Activated T-helper 17 cell treated with anti-CD3 and anti-CD28 coated beads, Interleukin-2, amount 50 U/mL, for 72 hours (primary cell): ENCODE measurements around the gene CCNK. TPM values are rescaled to one million over a fixed set of nuclear protein-coding genes. Genes with fewer than 3 reads are reported as not detected.

Source experiments
- ATAC-seq: fragments of 150-1000 bp; cut with Tn5 transposase; replicated peaks from 2 replicates; pipeline ENCODE4 v1.10.0; 2021; ENCODE audit warnings: mild to moderate bottlenecking, moderate library complexity
- H3K27ac Mint-ChIP-seq: one replicate; pipeline ENCODE4 v1.8.0; 2022; ENCODE audit warnings: mixed read lengths
- H3K27me3 Mint-ChIP-seq: one replicate; pipeline ENCODE4 v1.8.0; 2022; ENCODE audit warnings: mixed read lengths
- H3K36me3 Mint-ChIP-seq: one replicate; pipeline ENCODE4 v1.8.0; 2022; ENCODE audit warnings: low read depth, mild to moderate bottlenecking, mixed read lengths
- H3K4me1 Mint-ChIP-seq: one replicate; pipeline ENCODE4 v1.8.0; 2022; ENCODE audit warnings: mixed read lengths
- H3K4me3 Mint-ChIP-seq: one replicate; pipeline ENCODE4 v1.8.0; 2022; ENCODE audit warnings: mild to moderate bottlenecking, mixed read lengths
- H3K9me3 Mint-ChIP-seq: one replicate; pipeline ENCODE4 v1.8.0; 2022; ENCODE audit warnings: mixed read lengths
- total RNA-seq, 2 donors: library from RNA; stranded (reverse); gene quantifications; one replicate each; pipeline ENCODE4 v1.2.3, GENCODE V29; 2022

CCNK gene
- total RNA-seq, 2 donors from 2014 or later: 65.7 to 89.0 TPM

DNA sequence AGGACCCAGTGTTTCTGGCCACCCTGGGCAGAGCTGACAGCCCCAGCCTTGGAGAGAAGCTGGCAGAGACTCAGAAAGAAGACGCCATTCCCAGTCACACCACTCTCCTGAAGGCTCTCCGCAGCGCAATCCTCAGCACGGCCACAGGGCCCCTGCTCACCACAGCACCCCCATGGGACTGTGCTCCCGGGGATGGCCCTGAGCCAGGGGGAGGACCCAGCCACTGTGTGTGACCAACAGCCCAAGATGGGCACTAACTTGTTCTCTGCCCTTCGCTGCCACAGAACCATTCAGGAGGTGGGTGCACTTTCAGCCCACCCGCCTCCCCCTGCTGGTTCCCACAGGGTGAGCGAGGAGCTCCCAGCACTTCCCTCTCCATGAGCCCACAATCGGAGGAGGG lies 57.1 kb downstream of the CCNK start:
- Mint-ChIP-seq H3K27me3 (no peaks in the 10 kb centered on the region), H3K36me3 (no peaks in the 10 kb centered on the region), H3K4me1 (no peaks in the 10 kb centered on the region), H3K27ac (no peak overlapping the region), H3K9me3 (no peaks in the 10 kb centered on the region), H3K4me3 (no peak overlapping the region)
- ATAC-seq: no peak

DNA sequence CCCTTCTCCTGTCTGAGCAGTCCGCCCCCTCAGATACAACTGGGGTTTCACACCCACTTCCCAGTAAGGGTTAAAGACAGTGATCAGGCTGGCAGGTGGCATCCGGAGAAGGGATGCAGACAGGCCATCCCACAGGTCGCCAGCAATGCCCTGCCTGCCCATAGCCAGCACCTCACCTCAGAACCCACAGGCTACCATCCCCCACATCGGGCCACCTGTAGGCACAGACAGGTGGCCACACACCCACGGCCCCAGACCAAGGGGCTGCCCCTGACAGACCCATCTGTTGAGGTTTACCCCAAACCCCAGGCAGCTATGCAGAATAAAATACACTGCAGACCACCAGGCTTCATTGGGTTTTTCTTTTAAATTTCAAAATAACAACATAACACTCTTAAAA lies 57.5 kb downstream of the CCNK start:
- Mint-ChIP-seq H3K27ac (no peak overlapping the region), H3K36me3 (no peaks in the 10 kb centered on the region), H3K4me1 (no peaks in the 10 kb centered on the region), H3K9me3 (no peaks in the 10 kb centered on the region), H3K4me3 (no peak overlapping the region), H3K27me3 (no peaks in the 10 kb centered on the region)
- no peak for ATAC-seq

DNA sequence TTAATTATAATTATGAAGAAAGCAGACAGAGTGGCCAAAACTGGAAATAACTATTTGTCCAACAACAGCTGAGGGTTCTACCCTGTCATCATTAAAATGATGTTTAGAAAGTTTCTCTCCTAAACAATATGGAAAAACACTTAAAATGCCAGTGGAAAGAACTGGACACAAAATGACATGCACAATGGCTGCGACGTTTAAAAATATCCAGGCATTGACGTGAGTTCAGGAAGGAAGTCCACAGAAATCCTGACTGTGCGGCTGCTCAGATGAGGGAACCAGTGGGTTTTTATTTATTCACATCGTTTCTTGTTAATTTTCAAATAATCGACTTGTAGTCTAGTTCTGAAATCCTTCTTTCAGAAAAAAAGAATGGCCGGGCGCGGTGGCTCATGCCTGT lies 58.3 kb downstream of the CCNK start:
- no peak for ATAC-seq
- Mint-ChIP-seq H3K4me3 (no peak overlapping the region), H3K9me3 (no peaks in the 10 kb centered on the region), H3K4me1 (no peaks in the 10 kb centered on the region), H3K27me3 (no peaks in the 10 kb centered on the region), H3K27ac (no peak overlapping the region), H3K36me3 (no peaks in the 10 kb centered on the region)

DNA sequence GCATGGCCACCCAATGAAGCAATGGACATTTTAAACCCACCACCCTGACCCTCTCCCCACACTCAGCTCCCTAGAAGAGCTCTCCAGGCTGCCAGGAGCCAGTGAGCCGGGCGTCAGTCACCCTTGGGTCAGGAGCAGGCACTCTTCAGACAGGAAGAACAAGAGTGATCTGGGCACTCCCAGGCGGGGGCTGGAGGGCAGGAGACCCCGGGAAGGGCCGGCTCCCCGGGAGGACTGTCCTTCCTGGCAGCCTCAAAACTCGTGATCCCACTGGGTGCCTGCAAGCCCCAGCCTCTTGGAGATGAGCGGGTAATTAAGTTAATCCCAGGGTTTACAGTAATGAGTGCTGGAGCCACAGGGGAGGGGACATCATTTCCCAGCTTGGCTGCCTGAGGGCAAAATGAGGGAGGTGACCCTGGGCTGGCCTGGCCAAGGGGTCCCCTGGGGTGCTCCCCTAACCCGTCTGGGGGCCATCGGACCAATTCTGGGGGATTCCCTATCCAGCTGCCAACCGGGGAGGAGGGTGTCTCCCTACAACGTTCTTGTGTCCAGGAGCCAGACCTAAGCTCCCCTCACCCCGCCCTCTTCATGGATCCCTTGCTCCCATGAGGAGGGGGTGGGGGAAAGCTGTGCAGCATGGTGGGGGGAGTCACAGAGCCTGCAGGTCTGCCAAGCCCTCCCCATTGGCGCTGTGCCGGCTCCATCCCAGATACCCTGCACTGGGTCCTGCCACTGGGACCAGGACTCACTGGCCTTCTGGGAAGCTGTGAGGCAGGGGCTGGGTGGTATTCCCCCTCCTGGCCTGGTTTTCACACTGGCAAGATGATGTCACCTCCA lies 59.2 kb downstream of the CCNK start:
- ATAC-seq: no peak
- Mint-ChIP-seq H3K9me3 (no peaks in the 10 kb centered on the region), H3K4me3 (no peak overlapping the region), H3K36me3 (no peaks in the 10 kb centered on the region), H3K27ac (no peak overlapping the region), H3K4me1 (no peaks in the 10 kb centered on the region), H3K27me3 (no peaks in the 10 kb centered on the region)

GRCh38 chr14:99541211-99541610 lies 60.0 kb downstream of the CCNK start:
- H3K9me3 Mint-ChIP-seq: no peaks in the 10 kb centered on the region
- no peaks in the 10 kb centered on the region for H3K27me3 Mint-ChIP-seq
- no peaks in the 10 kb centered on the region for H3K36me3 Mint-ChIP-seq
- no peaks in the 10 kb centered on the region for H3K4me1 Mint-ChIP-seq
- no peak for ATAC-seq
- no peak overlapping the region for H3K27ac Mint-ChIP-seq
- no peak overlapping the region for H3K4me3 Mint-ChIP-seq

DNA sequence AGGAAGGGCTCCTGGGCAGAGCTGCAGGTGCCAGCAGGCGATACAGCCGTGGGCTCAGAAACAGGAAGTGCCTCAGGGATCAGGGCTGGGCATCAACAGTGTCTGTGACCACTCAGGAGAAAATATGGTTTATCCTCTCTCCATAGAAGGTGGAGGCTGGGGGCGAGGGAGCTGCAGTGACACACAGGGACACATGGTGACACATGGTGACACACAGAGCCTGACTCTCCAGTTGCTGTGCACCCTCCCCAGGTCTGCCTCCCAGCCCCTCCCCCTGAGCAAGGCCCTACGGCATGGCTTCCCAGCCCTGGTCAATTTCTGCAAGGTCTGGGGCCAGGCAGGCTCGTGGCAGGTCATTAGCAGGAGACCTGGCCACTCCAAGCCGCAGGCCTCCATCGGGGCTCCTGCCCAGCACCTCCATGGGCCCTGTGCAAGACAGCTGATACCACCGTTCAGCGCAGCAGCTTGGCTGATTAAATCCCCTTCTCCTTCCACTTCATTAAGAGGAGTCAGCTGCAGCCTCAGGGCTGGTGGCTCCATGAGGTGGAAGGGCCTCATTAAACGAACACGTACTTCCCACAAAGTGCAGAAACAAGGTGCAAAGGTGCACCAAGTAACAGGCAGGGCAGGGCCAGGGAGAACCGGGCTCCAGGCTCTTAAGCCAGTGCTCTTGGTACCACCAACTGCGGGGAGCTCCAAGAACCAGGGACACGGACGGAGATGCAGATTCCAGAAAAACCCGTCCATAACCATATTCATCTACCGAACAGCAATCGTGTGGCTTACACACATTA lies 60.7 kb downstream of the CCNK start:
- Mint-ChIP-seq H3K36me3 (no peaks in the 10 kb centered on the region), H3K27ac (no peak overlapping the region), H3K4me1 (no peaks in the 10 kb centered on the region), H3K27me3 (no peaks in the 10 kb centered on the region), H3K9me3 (no peaks in the 10 kb centered on the region), H3K4me3 (no peak overlapping the region)
- ATAC-seq: peak; percentile 35

GRCh38 chr14:99542566-99542965 lies 61.4 kb downstream of the CCNK start:
- no peak overlapping the region for H3K4me3 Mint-ChIP-seq
- no peaks in the 10 kb centered on the region for H3K36me3 Mint-ChIP-seq
- no peak for ATAC-seq
- H3K27ac Mint-ChIP-seq: no peak overlapping the region
- no peaks in the 10 kb centered on the region for H3K27me3 Mint-ChIP-seq
- H3K4me1 Mint-ChIP-seq: no peaks in the 10 kb centered on the region
- H3K9me3 Mint-ChIP-seq: no peaks in the 10 kb centered on the region

GRCh38 chr14:99543370-99543769 lies 62.2 kb downstream of the CCNK start:
- ATAC-seq: no peak
- no peaks in the 10 kb centered on the region for H3K36me3 Mint-ChIP-seq
- H3K4me3 Mint-ChIP-seq: no peak overlapping the region
- H3K9me3 Mint-ChIP-seq: no peaks in the 10 kb centered on the region
- H3K27me3 Mint-ChIP-seq: no peaks in the 10 kb centered on the region
- no peak overlapping the region for H3K27ac Mint-ChIP-seq
- H3K4me1 Mint-ChIP-seq: no peaks in the 10 kb centered on the region

- Mint-ChIP-seq H3K27ac (no peak overlapping the region), H3K4me1 (no peaks in the 10 kb centered on the region), H3K36me3 (no peaks in the 10 kb centered on the region), H3K27me3 (no peaks in the 10 kb centered on the region), H3K4me3 (no peak overlapping the region), H3K9me3 (no peaks in the 10 kb centered on the region)
- no peak for ATAC-seq
Measured at GRCh38 chr14:99543985-99544384, 62.8 kb downstream of the CCNK start.

DNA sequence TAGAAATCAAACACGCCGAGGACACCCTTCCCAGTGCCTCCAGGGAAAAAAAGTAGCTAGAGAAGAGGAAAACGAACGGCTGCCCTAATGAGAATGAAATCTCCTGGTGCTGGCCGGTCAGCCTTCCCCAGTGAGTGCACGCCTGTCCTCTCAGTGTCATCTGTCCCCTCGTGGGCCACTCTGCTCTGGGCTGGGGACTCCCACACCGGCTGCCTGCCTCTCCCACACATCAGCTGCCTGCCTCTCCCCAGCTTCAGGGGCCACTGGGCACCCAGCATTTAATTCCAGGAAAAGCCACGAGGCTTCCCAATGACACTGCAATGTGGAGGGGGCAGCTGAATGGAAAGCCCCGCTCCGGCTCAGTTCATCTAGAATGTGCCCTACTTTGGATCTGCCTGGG lies 63.8 kb downstream of the CCNK start:
- ATAC-seq: no peak
- Mint-ChIP-seq H3K4me3 (no peak overlapping the region), H3K36me3 (no peaks in the 10 kb centered on the region), H3K4me1 (no peaks in the 10 kb centered on the region), H3K27ac (peak overlapping the region; percentile 50), H3K27me3 (no peaks in the 10 kb centered on the region), H3K9me3 (no peaks in the 10 kb centered on the region)

GRCh38 chr14:99545586-99545985 lies 64.4 kb downstream of the CCNK start:
- Mint-ChIP-seq H3K27ac (no peak overlapping the region), H3K4me3 (no peak overlapping the region), H3K4me1 (no peaks in the 10 kb centered on the region), H3K36me3 (no peaks in the 10 kb centered on the region), H3K27me3 (no peaks in the 10 kb centered on the region), H3K9me3 (no peaks in the 10 kb centered on the region)
- no peak for ATAC-seq

- H3K27me3 Mint-ChIP-seq: no peaks in the 10 kb centered on the region
- H3K4me1 Mint-ChIP-seq: peaks cover 4% of the 10 kb centered on the region
- no peak for ATAC-seq
- no peak overlapping the region for H3K27ac Mint-ChIP-seq
- no peaks in the 10 kb centered on the region for H3K36me3 Mint-ChIP-seq
- no peaks in the 10 kb centered on the region for H3K9me3 Mint-ChIP-seq
- no peak overlapping the region for H3K4me3 Mint-ChIP-seq
Measured at GRCh38 chr14:99546234-99546879, 65.1 kb downstream of the CCNK start.

- Mint-ChIP-seq H3K36me3 (no peaks in the 10 kb centered on the region), H3K9me3 (no peaks in the 10 kb centered on the region), H3K4me3 (no peak overlapping the region), H3K4me1 (peaks cover 6% of the 10 kb centered on the region), H3K27me3 (no peaks in the 10 kb centered on the region), H3K27ac (no peak overlapping the region)
- ATAC-seq: no peak
Measured at GRCh38 chr14:99548255-99548654, 67.0 kb downstream of the CCNK start.

DNA sequence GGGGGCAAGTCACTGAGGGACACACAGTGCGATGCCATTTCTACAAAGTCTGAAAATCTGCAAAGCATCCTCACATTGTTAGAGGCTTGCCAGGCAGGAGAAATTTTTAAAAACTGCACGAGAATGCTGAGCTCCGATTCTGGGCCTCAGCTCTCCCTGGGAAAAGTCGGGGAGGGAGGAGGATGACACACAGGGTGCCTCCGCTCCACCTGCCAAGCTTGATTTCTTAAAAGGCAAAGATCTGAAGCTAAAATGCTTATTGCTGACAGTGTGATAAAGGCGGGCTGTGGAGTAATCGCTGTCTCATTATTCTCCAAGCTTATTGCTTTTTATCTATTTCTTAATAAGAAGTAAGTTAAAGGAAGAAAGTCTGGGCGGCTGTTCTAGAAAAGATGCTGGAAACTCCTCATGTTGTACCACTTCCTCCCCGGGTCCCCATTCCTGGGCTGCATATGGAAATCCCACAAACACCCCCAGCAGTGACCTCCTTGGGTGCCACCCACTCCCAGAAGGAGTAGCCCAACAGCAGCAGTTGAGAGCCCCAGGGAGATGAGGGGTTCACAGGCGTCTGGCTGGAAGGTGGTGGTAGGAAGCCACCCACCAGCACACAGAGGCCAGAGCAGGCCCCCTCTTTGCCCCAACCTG lies 67.8 kb downstream of the CCNK start:
- Mint-ChIP-seq H3K36me3 (no peaks in the 10 kb centered on the region), H3K4me3 (no peak overlapping the region), H3K27me3 (no peaks in the 10 kb centered on the region), H3K9me3 (no peaks in the 10 kb centered on the region), H3K27ac (peak overlapping the region; percentile 20), H3K4me1 (peaks cover 6% of the 10 kb centered on the region)
- no peak for ATAC-seq
